GM21786 (cell line): ENCODE results near the gene B3GAT2.

Experiments used
- ATAC-seq: cut with Tn5 transposase; IDR thresholded peaks from one replicate; pipeline ENCODE4 v1.9.1; 2021; ENCODE audit not compliant: unreplicated experiment

B3GAT2 gene

GRCh38 chr6:70901324-70901723 is 55.5 kb downstream of the B3GAT2 start:
- no peak for ATAC-seq

GRCh38 chr6:70900047-70900446 is 56.8 kb downstream of the B3GAT2 start:
- ATAC-seq = no peak

DNA sequence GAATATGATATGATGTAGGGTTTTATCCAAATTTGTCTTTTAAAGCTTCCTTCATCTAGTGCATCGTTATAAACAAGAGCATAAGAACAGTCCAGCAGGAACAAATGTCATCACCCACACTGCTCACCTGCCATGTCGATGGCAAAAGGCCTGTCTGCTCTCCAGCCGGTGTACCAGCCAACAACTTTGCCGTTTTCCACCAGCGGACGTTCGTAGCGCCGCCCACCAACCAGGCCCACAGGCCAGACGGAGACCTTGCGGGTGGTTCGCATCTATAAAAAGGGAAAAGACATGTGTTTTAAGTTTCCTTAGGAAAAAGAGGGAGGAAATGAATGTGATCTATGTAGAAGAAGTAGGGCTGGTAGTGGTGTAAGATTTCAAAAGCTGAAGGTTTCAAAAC is 62.9 kb downstream of the B3GAT2 start:
- no peak for ATAC-seq

- ATAC-seq = no peak
These were observed 67.6 kb downstream of the B3GAT2 start for GRCh38 chr6:70889270-70889669.

DNA sequence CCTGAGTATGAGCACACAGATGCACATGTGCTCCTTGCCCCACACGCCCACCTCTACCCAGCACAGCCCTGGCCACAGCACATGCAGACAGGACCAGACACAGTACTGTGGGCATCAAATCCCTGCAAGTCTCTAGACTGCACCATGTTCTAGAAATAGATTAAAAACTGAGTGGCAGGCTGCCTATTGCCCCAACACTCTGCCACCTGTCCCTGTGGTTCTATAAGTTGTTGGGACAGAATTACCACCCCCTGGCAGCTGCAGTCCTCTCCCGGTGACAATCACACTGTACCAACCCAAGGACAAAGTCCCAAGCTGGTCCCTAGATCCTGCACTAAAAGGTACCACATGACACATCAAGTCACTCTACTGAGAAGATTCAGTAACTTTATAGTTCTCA is 70.2 kb downstream of the B3GAT2 start:
- ATAC-seq = no peak

GRCh38 chr6:70886071-70886470 is 70.8 kb downstream of the B3GAT2 start:
- ATAC-seq = no peak

- ATAC-seq = peak; percentile 74
These were observed 72.5 kb downstream of the B3GAT2 start for GRCh38 chr6:70884074-70884983.

DNA sequence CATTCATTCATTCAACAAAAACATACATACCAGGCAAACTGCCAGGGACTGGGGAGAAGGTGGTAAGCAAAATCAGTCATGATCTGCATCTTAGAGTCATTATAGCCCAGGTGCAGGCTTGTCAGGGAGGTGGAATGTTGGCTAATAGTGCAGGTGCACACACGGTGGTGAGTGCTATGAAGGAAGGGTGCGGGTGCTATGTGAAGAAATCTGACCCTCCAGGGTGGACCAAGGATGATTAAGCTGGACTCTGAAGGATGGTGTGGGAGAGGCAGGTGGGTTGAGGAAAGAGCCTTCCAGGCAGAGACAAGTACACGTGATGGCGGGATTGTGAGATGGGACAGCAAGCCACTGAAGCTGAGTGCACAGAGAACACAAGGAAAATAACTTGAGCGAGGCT is 77.4 kb downstream of the B3GAT2 start:
- no peak for ATAC-seq

DNA sequence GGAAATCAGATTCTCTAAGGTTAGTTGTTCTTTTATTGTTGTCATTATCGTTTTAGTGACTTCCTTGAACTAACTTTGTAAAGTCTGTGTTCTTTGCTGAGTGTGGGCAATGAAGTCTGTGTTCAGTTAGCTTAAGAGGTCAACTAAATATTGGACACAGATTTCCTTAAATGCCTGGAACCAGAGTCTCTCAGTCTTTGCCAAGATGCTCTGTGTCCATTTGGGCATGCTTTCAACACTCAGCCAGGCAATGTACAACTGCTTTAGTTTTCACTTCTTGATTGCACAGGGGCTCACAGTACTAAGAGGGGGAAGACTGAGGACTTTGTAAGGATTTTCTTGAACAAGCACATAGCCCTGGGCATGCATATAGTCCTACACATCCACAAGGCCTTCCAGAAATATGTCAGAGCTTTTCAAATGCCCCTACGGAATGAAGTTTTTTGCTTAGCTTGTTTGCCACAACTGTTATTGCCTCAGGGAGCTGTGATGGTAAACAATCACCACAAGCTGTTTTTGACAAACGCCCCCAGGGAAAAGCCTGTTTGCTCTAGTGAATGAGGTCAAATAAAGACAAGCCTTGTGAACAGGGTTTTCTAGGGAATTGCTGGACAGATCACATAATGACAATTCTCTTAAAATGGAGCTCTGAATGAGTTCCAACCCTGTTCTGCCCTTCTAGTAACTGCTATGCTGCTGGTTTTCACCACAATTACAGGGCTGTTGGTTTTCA is 82.5 kb downstream of the B3GAT2 start:
- no peak for ATAC-seq

GRCh38 chr6:70872469-70872868 is 84.4 kb downstream of the B3GAT2 start:
- no peak for ATAC-seq

GRCh38 chr6:70864401-70864800 is 92.5 kb downstream of the B3GAT2 start:
- no peak for ATAC-seq

GRCh38 chr6:70863343-70863742 is 93.5 kb downstream of the B3GAT2 start:
- ATAC-seq = peak; percentile 33

DNA sequence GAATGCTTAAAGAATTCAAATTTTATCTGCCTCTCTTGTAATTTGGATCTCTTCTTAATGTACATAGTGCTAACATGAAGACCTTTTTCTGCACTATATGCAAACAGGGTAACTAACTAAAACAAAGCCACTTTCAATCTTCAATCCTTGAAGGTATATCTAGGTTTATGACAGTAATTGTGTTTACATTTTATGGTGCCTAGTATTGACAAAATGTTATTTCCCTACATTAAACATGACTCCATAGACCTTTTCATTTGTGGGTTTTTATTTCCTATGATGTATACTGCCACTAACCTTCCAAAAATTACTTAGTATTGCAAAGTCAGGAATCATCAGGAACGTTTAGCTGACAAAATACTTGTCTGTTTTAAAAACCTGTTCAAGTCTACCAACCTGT is 95.9 kb downstream of the B3GAT2 start:
- ATAC-seq = no peak

- ATAC-seq = no peak
These were observed 96.8 kb downstream of the B3GAT2 start for GRCh38 chr6:70860045-70860444.

DNA sequence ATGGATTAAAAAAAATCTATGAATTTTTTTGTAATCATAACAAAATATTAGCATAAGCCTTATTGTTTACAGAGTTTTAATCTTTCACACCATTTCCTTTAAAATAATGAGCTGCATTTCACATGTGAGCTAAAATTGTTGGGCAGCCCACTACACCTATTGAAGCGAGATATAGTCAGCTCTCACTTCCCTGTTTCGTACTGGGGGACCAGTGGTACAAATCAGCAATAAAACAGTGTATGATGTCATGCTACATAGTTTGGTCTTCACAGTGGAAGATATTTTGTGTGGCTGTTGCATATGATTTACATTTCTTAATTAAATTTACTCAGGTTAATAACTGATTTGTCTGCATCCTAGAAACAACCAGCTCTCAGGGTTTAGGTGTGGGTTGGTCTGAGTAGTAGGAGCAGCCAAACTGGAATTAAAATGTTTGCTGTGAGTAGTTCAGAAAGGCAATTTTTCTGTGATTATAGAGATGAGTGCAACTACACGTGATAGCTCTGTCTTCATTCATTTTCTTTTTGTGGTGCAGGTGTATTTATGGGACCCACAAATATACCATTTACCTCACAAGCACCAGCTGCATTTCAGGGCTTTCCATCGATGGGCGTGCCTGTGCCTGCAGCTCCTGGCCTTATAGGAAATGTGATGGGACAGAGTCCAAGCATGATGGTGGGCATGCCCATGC is 99.3 kb downstream of the B3GAT2 start:
- peak; percentile 100 for ATAC-seq

GRCh38 chr6:70852667-70853246 is 104.1 kb downstream of the B3GAT2 start:
- no peak for ATAC-seq

- ATAC-seq = no peak
These were observed 107.4 kb downstream of the B3GAT2 start for GRCh38 chr6:70849348-70850069.

- no peak for ATAC-seq
These were observed 109.5 kb downstream of the B3GAT2 start for GRCh38 chr6:70847106-70848084.

DNA sequence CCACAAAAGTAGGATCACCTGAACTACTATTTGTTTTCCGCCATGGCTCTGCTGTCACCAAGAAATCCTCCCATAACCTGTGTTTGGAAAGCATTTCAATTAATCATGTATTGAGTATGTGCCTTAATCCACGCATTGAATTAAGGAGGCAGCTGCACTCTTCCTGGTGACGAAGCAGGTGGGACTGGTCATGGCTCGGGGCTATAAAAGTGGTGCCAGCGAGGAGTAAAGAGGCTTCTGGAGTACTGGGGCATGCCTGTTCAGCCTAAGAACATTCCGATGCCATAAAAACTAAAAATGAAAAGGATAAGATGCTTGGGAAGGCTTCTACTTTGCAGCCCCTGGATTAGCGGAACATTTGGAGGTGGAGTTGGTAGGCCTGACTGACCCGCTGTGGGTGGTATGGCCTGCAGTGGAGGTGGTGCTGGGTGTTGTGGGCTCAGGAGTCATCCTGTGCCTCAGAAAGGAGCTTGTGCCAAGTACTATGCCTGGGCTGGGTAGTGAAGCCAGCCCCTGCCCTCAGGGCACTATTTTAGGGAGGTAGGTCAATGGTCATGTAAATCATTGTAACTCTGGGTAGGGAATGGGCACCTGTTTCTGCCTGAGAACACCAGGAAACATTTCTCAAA is 110.5 kb downstream of the B3GAT2 start:
- ATAC-seq = no peak
